ENCODE data around the gene NLGN1.

GRCh38 chr3:173799060-173799816 is 401.7 kb downstream of the NLGN1 start:
- TF ChIP-seq CTCF (IDR thresholded peaks at IDR 0.05; ENCODE audit: poor library complexity) (no peak), EZH2 (IDR thresholded peaks at IDR 0.05; ENCODE audit: borderline replicate concordance) (no peak)

Measured in hepatocyte (in vitro differentiated cells).